NK-92 (cell line): ENCODE measurements around the gene ARID4B.
"Not testable (repeated sequence)": the region's sequence is repeated elsewhere in the genome, so short reads cannot be mapped to it uniquely, and the experiment has no call there.

Experiments
- DNase-seq: peaks from one replicate; lab custom pipeline; 2025; ENCODE audit not compliant: unreplicated experiment; lab: John Stamatoyannopoulos, UW

ARID4B gene

GRCh38 chr1:235169986-235170385 is 158.0 kb downstream of the ARID4B start:
- no peak for DNase-seq

GRCh38 chr1:235168375-235168774 is 159.6 kb downstream of the ARID4B start:
- no peak for DNase-seq

- DNase-seq = no peak
These were observed 166.2 kb downstream of the ARID4B start for GRCh38 chr1:235161685-235162327.

- DNase-seq = peak; percentile 64
These were observed 166.9 kb downstream of the ARID4B start, which contains the start of gene RBM34 for GRCh38 chr1:235160957-235161684. Gene RBM34 (minus strand): TSS chr1:235161250. CDS start chr1:235161226, 24 bp downstream.

DNA sequence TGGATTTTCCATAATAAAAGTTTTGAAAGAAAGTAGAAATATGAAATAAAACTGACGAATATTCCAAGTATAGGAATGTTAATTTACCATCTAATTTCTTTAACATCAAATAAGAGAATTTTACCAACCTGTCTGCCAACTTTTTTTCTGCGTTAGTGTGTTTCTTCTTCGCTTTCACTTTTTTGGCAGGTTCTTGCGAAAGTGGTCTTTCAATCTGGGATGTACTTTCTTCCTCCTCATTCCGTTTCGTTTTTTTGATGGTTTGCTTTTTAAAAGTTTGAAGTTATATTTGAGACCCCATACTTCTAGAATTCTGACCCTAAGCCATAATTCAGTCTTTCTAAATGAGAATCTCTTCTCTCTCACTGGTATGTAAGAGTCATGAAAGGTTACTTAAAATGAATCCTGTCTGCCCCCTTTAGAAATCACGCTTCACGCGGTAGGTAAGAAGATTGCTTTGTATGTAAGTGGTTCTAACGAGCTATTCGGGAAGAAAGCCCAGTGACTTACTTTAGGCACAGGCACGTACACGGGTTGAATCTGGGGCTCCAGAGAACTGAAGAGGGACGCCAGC is 167.5 kb downstream of the ARID4B start:
- DNase-seq = no peak

DNA sequence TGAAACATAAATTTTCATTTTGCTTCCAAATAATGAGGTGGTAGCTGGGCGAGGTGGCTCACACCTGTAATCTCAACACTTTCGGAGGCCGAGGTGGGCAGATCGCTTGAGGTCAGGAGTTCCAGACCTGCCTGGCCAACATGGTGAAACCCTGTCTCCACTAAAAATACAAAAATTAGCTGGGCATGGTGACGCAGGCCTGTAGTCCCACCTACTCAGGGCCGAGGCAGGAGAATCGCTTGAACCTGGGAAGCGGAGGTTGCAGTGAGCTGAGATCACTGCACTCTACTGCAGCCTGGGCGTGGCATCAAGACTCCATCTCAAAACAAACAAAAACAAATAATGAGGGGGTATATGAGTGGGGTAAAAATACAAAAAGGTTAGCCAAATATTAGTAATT is 168.0 kb downstream of the ARID4B start:
- DNase-seq = not testable (repeated sequence)

- DNase-seq = not testable (repeated sequence)
These were observed 168.7 kb downstream of the ARID4B start for GRCh38 chr1:235159284-235159683.

DNA sequence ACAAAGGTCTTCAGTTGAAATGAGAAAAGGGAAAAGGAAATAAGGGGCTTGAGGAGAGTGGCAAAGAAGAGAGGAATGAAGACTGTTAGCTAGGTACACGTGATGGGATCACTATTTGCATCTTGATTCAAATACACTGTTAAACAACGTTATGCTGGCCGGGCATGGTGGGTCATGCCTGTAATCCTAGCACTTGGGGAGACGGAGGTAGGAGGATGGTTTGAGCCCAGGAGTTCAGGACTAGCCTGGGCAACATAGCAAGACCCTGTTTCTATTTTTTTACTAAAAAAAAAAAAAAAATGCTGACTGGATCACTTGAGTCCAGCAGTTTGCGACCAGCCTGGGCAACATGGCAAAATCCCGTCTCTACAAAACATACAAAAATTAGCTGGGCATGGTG is 169.3 kb downstream of the ARID4B start:
- no peak for DNase-seq

- DNase-seq = no peak
These were observed 170.8 kb downstream of the ARID4B start for GRCh38 chr1:235157150-235157549.

DNA sequence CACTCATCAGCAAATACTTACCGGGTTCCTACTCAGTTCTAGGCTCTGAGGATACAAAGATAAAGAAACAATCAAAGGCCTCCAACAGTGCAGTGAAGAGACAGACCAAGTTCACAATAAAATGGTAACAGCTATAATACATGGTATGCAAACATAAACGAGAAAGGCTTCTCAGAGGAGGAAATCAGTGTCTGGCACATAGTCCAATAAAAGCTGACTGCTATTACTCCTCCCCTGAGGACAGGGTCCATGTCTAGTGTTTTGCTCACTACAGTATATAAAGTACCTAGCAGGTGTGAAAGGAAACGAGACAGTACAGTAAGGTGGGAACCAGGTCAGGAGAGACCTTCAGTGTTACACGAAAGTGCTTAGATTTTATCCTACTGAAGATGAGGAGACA is 171.2 kb downstream of the ARID4B start:
- no peak for DNase-seq

GRCh38 chr1:235156265-235156664 is 171.7 kb downstream of the ARID4B start:
- DNase-seq = no peak

GRCh38 chr1:235152235-235152634 is 175.7 kb downstream of the ARID4B start:
- no peak for DNase-seq

GRCh38 chr1:235151033-235151432 is 176.9 kb downstream of the ARID4B start:
- DNase-seq = no peak

DNA sequence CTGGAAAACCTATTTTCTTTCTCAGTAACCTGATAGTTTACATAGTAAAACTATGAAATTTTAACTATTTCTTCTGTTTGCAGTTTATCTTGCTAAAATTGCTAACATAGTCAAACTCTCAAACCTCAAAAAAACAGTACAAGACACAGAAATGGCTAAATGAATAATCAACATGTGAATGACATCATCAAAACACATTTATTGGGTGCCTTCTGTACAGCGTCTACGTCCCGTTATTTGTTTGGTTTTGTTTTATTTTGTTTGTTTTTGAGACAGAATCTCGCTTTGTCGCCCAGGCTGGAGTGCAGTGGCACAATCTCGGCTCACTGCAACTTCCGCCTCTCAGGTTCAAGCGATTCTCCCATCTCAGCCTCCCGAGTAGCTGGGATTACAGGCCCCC is 178.2 kb downstream of the ARID4B start:
- DNase-seq = no peak

DNA sequence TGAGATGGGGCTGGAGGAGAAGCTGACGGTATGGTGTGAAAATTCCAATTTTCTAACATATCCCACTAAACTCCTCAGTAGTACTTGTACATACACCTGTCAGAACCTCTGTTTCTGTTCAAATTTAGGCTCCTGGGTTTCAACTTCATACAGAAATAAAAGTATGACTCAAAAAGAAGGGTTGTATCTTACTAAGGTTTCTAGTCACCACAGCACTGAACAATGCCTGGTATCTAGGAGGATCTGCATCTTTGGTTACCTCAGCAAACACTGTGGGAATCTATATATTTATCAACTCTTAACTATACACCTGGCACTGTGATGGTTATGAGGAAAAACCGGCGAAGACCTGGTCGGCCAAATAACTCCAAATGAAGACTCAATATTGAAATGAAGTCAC is 180.7 kb downstream of the ARID4B start:
- no peak for DNase-seq

- DNase-seq = no peak
These were observed 182.3 kb downstream of the ARID4B start for GRCh38 chr1:235145639-235146038.

GRCh38 chr1:235142991-235143390 is 185.0 kb downstream of the ARID4B start:
- DNase-seq = no peak

DNA sequence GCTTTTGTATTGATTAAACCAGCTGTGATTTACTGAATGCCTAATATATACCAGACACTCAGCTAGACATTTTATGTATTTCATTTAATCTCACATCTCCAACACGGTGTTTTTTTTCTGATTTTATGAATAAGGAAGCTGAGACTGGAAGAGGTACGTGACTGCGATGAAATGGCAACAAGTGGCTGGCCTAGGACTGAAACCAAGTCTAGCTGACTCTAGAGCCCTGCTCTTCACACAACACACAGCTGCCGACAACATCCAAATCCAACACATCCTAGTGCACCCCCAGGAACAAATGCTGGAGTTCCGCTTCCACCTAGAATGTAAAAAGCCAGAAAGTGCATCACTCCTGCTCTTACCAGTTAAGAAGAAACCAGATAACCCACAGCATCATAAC is 188.7 kb downstream of the ARID4B start:
- DNase-seq = no peak

GRCh38 chr1:235138821-235139220 is 189.2 kb downstream of the ARID4B start:
- no peak for DNase-seq

GRCh38 chr1:235136111-235136510 is 191.9 kb downstream of the ARID4B start:
- DNase-seq = no peak

- DNase-seq = no peak
These were observed 193.8 kb downstream of the ARID4B start for GRCh38 chr1:235134171-235134570.

DNA sequence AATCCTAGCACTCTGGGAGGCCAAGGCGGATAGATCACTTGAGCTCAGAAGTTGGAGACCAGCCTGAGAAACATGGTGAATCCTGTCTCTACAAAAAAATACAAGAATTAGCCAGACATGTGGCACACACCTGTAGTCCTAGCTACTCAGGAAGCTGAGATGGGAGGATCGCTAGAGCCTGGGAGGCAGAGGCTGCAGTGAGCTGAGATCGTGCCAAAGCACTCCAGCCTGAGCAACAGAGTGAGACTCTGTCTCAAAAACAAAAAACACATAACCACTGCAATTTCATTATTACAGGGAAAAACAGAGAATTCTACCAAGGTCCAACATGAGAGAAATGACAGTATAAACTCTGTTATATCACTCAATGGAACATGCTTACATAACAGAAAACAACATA is 194.9 kb downstream of the ARID4B start:
- DNase-seq = no peak
